T-helper 2 cell treated with Interferon-gamma antibody and Interleukin-4, amounts not matched to agents 5 μg/mL and 100 μg/mL, for 36 hours (primary cell): ENCODE data around the gene ZSWIM8.
A peak's percentile ranks its signal among the peaks of the same experiment; 100 is the strongest.

Experiments
- DNase-seq: peaks from one replicate; pipeline ENCODE4 v3.0.0; 2021; ENCODE audit warnings: low spot score
- H3K27ac Mint-ChIP-seq: one replicate; pipeline ENCODE4 v1.8.0; 2021; ENCODE audit warnings: mild to moderate bottlenecking, mixed read lengths
- H3K27me3 Mint-ChIP-seq: one replicate; pipeline ENCODE4 v1.8.0; 2021; ENCODE audit warnings: low read depth, mixed read lengths
- H3K36me3 Mint-ChIP-seq: one replicate; pipeline ENCODE4 v1.8.0; 2021; ENCODE audit warnings: low read depth, mixed read lengths
- H3K4me1 Mint-ChIP-seq: one replicate; pipeline ENCODE4 v1.8.0; 2021; ENCODE audit warnings: low read depth, mixed read lengths
- H3K4me3 Mint-ChIP-seq: one replicate; pipeline ENCODE4 v1.8.0; 2022; ENCODE audit warnings: mild to moderate bottlenecking, moderate library complexity, mixed read lengths
- H3K9me3 Mint-ChIP-seq: one replicate; pipeline ENCODE4 v1.8.0; 2021; ENCODE audit warnings: mixed read lengths

ZSWIM8 gene

GRCh38 chr10:73761781-73762180 lies 23.6 kb upstream of the ZSWIM8 start:
- H3K36me3 Mint-ChIP-seq: peaks cover 68% of the 10 kb centered on the region
- no peak overlapping the region for H3K27ac Mint-ChIP-seq
- no peak overlapping the region for H3K4me3 Mint-ChIP-seq
- no peaks in the 10 kb centered on the region for H3K27me3 Mint-ChIP-seq
- DNase-seq: no peak
- no peaks in the 10 kb centered on the region for H3K9me3 Mint-ChIP-seq
- peaks cover 24% of the 10 kb centered on the region for H3K4me1 Mint-ChIP-seq

DNA sequence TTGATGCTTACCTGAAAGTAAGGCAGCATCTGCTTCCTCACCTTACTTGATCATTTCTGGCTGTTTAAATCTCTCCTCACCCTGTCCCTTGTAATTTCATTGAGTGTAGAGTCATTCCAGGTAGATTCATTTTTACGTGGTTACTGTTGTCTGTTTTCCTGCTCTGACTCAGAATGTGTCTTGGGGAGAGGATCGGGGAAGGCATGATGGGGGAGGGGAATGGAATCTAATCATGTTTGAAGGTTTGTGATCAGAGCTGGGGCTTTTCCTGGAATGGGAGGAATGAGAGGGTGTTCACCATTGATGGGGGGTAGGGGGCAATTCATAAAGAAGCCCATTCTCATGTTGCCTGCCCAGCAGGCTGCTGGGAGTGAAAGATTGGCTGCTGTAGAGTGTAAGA lies 22.5 kb upstream of the ZSWIM8 start:
- Mint-ChIP-seq H3K4me3 (no peak overlapping the region), H3K4me1 (peaks cover 27% of the 10 kb centered on the region), H3K27ac (peak overlapping the region; percentile 52), H3K9me3 (no peaks in the 10 kb centered on the region), H3K36me3 (peaks cover 68% of the 10 kb centered on the region), H3K27me3 (no peaks in the 10 kb centered on the region)
- DNase-seq: no peak

DNA sequence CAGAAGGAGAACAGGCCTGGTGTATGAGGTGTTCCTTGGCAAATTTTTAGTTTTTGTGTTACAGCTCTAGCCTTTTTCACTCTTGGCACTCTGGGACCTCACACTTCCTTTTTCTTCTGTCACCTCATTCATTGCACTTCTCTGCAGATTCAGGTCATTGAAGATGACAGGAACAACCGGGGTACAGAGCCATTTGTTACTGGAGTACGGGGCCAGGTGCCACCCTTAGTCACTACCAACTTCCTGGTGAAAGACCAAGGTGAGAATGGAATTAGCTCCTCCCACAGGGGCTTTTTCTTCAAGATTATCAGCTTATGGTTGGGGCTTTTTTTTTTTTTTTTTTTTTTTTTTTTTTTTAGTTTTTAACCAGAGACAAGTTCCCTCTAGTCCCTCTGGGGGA lies 22.1 kb upstream of the ZSWIM8 start:
- Mint-ChIP-seq H3K27me3 (no peaks in the 10 kb centered on the region), H3K27ac (no peak overlapping the region), H3K36me3 (peaks cover 70% of the 10 kb centered on the region), H3K4me3 (no peak overlapping the region), H3K9me3 (no peaks in the 10 kb centered on the region), H3K4me1 (peaks cover 25% of the 10 kb centered on the region)
- DNase-seq: no peak

DNA sequence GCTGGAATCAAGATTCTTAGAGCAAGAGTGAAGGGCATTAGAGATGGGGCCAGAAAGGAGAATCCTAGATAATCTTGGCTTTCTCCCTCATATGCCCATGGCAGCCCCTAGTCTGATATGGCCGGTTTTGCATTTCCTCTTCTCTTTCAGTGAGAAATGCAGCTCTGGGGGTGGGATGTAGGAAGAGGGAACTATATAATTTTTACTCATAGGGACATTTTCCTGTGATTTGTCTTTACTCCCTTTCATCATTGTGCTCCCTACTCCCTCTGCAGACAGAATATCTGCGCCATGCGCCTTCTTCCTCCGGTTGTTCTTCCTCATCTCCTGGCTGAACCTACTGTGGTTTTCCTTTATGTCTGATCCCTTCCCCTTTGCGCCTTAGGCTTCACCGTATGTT lies 20.3 kb upstream of the ZSWIM8 start:
- Mint-ChIP-seq H3K27ac (no peak overlapping the region), H3K4me1 (peaks cover 29% of the 10 kb centered on the region), H3K36me3 (peaks cover 79% of the 10 kb centered on the region), H3K4me3 (no peak overlapping the region), H3K9me3 (no peaks in the 10 kb centered on the region), H3K27me3 (no peaks in the 10 kb centered on the region)
- no peak for DNase-seq

- H3K4me1 Mint-ChIP-seq: peaks cover 37% of the 10 kb centered on the region
- peaks cover 75% of the 10 kb centered on the region for H3K36me3 Mint-ChIP-seq
- H3K9me3 Mint-ChIP-seq: no peaks in the 10 kb centered on the region
- peak overlapping the region; percentile 52 for H3K27ac Mint-ChIP-seq
- DNase-seq: peak; percentile 35
- no peak overlapping the region for H3K4me3 Mint-ChIP-seq
- no peaks in the 10 kb centered on the region for H3K27me3 Mint-ChIP-seq
Measured at GRCh38 chr10:73768881-73769280, 16.5 kb upstream of the ZSWIM8 start.

DNA sequence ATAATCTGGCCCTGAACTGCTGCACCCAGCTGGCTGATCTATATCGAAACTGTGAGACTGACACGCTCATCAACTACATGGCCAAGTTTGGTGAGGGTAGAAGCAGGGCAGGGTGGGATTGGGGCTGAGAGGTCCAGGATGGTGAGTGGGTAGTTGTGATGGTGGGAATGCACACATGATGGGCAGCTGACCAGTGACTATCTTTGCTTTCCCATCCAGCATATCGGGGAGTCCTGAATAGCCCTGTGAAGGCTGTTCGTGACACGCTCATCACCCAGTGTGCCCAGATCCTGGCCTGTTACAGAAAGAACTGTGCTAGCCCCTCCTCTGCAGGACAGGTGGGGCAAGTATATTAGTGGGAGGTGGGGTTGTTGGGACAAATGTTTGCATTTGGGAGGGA lies 16.0 kb upstream of the ZSWIM8 start:
- H3K4me1 Mint-ChIP-seq: peaks cover 39% of the 10 kb centered on the region
- no peak for DNase-seq
- H3K4me3 Mint-ChIP-seq: no peak overlapping the region
- peaks cover 77% of the 10 kb centered on the region for H3K36me3 Mint-ChIP-seq
- H3K9me3 Mint-ChIP-seq: no peaks in the 10 kb centered on the region
- peak overlapping the region; percentile 52 for H3K27ac Mint-ChIP-seq
- H3K27me3 Mint-ChIP-seq: no peaks in the 10 kb centered on the region

DNA sequence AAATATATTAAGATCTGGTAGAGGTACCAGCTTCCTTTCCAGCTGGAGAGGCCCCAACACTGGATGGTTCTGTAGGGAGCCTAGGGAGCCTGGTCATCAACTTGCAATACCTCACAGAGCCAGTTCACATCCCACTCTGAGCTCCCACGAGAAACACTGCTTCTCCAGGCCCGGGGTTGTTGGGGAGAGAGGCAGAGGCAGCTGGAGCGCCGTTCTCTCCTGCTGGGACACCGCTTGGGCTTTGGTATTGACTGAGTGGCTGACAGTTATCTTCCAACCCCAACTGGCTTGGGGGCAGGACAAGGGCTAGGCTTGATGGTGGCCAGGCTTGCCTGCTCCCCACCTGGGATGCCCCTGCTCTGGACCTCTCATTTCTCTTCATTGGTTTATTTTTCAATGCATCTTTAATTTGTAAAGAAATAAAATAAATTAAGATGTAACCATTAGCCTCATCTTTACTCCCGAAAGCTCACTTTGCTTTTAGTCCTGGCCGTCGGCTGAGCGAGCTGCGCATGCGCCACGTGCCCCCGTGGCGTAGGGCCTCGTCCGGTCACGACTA lies 13.6 kb upstream of the ZSWIM8 start:
- peaks cover 51% of the 10 kb centered on the region for H3K4me1 Mint-ChIP-seq
- peak overlapping the region; percentile 94 for H3K27ac Mint-ChIP-seq
- H3K36me3 Mint-ChIP-seq: peaks cover 67% of the 10 kb centered on the region
- H3K9me3 Mint-ChIP-seq: no peaks in the 10 kb centered on the region
- no peaks in the 10 kb centered on the region for H3K27me3 Mint-ChIP-seq
- peak; percentile 21 for DNase-seq
- peak overlapping the region; percentile 86 for H3K4me3 Mint-ChIP-seq

- H3K4me1 Mint-ChIP-seq: peaks cover 52% of the 10 kb centered on the region
- H3K4me3 Mint-ChIP-seq: peak overlapping the region; percentile 86
Measured at GRCh38 chr10:73772281-73773151, 12.9 kb upstream of the ZSWIM8 start.

GRCh38 chr10:73773152-73773879 lies 12.1 kb upstream of the ZSWIM8 start:
- peak overlapping the region; percentile 86 for H3K4me3 Mint-ChIP-seq
- H3K4me1 Mint-ChIP-seq: peaks cover 50% of the 10 kb centered on the region
- DNase-seq: no peak
- no peaks in the 10 kb centered on the region for H3K27me3 Mint-ChIP-seq
- H3K9me3 Mint-ChIP-seq: no peaks in the 10 kb centered on the region
- H3K36me3 Mint-ChIP-seq: peaks cover 67% of the 10 kb centered on the region
- H3K27ac Mint-ChIP-seq: peak overlapping the region; percentile 94

More at GRCh38 chr10:73772281-73773151, 12.9 kb upstream of the ZSWIM8 start:
- Mint-ChIP-seq H3K9me3 (no peaks in the 10 kb centered on the region), H3K27ac (peak overlapping the region; percentile 94), H3K27me3 (no peaks in the 10 kb centered on the region), H3K36me3 (peaks cover 71% of the 10 kb centered on the region)
- DNase-seq: peak; percentile 89

- Mint-ChIP-seq H3K27ac (no peak overlapping the region), H3K36me3 (peaks cover 62% of the 10 kb centered on the region), H3K27me3 (no peaks in the 10 kb centered on the region), H3K4me1 (peaks cover 42% of the 10 kb centered on the region), H3K4me3 (peak overlapping the region; percentile 86), H3K9me3 (no peaks in the 10 kb centered on the region)
- DNase-seq: no peak
Measured at GRCh38 chr10:73774637-73775036, 10.8 kb upstream of the ZSWIM8 start.

- H3K36me3 Mint-ChIP-seq: peaks cover 32% of the 10 kb centered on the region
- H3K27ac Mint-ChIP-seq: no peak overlapping the region
- H3K4me1 Mint-ChIP-seq: peaks cover 37% of the 10 kb centered on the region
- DNase-seq: no peak
- no peaks in the 10 kb centered on the region for H3K27me3 Mint-ChIP-seq
- no peak overlapping the region for H3K4me3 Mint-ChIP-seq
- H3K9me3 Mint-ChIP-seq: no peaks in the 10 kb centered on the region
Measured at GRCh38 chr10:73779018-73779417, 6.4 kb upstream of the ZSWIM8 start.

- peaks cover 27% of the 10 kb centered on the region for H3K36me3 Mint-ChIP-seq
- no peaks in the 10 kb centered on the region for H3K27me3 Mint-ChIP-seq
- peak overlapping the region; percentile 57 for H3K4me3 Mint-ChIP-seq
- no peak for DNase-seq
- no peaks in the 10 kb centered on the region for H3K9me3 Mint-ChIP-seq
- peak overlapping the region; percentile 72 for H3K27ac Mint-ChIP-seq
- H3K4me1 Mint-ChIP-seq: peaks cover 34% of the 10 kb centered on the region
Measured at GRCh38 chr10:73779539-73780197, 5.7 kb upstream of the ZSWIM8 start.

DNA sequence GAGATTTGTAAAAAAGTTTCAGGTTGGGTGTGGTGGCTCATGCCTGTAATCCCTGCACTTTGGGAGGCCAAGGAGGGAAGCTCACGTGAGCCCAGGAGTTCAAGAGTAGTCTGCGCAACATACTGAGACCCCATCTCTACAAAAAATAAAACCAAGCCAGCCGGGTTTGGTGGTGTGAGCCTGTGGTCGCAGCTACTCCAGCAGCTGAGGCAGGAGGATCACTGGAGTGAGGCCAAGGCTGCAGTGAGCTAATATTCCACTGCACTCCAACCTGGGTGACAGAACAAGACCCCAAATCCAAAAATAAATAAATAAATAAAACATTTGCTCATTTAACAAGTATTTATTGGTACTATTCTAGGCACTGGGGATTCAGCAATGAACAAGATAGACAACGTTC lies 5.1 kb upstream of the ZSWIM8 start:
- peak overlapping the region; percentile 94 for H3K4me3 Mint-ChIP-seq
- peak overlapping the region; percentile 72 for H3K27ac Mint-ChIP-seq
- no peak for DNase-seq
- no peaks in the 10 kb centered on the region for H3K27me3 Mint-ChIP-seq
- H3K9me3 Mint-ChIP-seq: no peaks in the 10 kb centered on the region
- peaks cover 23% of the 10 kb centered on the region for H3K36me3 Mint-ChIP-seq
- peaks cover 36% of the 10 kb centered on the region for H3K4me1 Mint-ChIP-seq
